ENCODE measurements around the gene HNF1B.
A peak's percentile ranks its signal among the peaks of the same experiment; 100 is the strongest.

HNF1B gene

GRCh38 chr17:37736428-37736827 is 8.4 kb downstream of the HNF1B start:
- DNase-seq (ENCODE audit: low read depth, low spot score) = no peak

- DNase-seq (ENCODE audit: low read depth, low spot score) = no peak
These were observed 9.7 kb downstream of the HNF1B start for GRCh38 chr17:37735165-37735564.

GRCh38 chr17:37732316-37732715 is 12.5 kb downstream of the HNF1B start:
- DNase-seq (ENCODE audit: low read depth, low spot score) = no peak

- no peak for DNase-seq (ENCODE audit: low read depth, low spot score)
These were observed 13.8 kb downstream of the HNF1B start for GRCh38 chr17:37731056-37731455.

- DNase-seq (ENCODE audit: low read depth, low spot score) = no peak
These were observed 15.0 kb downstream of the HNF1B start for GRCh38 chr17:37729905-37730304.

GRCh38 chr17:37726891-37727675 is 17.8 kb downstream of the HNF1B start:
- no peak for DNase-seq (ENCODE audit: low read depth, low spot score)

GRCh38 chr17:37726248-37726647 is 18.6 kb downstream of the HNF1B start:
- DNase-seq (ENCODE audit: low read depth, low spot score) = no peak

- DNase-seq (ENCODE audit: low read depth, low spot score) = no peak
These were observed 19.2 kb downstream of the HNF1B start for GRCh38 chr17:37725601-37726146.

GRCh38 chr17:37725021-37725595 is 19.8 kb downstream of the HNF1B start:
- DNase-seq (ENCODE audit: low read depth, low spot score) = no peak

- no peak for DNase-seq (ENCODE audit: low read depth, low spot score)
These were observed 23.9 kb downstream of the HNF1B start for GRCh38 chr17:37720989-37721388.

- DNase-seq (ENCODE audit: low read depth, low spot score) = no peak
These were observed 25.0 kb downstream of the HNF1B start for GRCh38 chr17:37719866-37720265.

- DNase-seq (ENCODE audit: low read depth, low spot score) = no peak
These were observed 26.4 kb downstream of the HNF1B start for GRCh38 chr17:37718324-37719048.

GRCh38 chr17:37717627-37718323 is 27.1 kb downstream of the HNF1B start:
- no peak for DNase-seq (ENCODE audit: low read depth, low spot score)

GRCh38 chr17:37714897-37715296 is 30.0 kb downstream of the HNF1B start:
- DNase-seq (ENCODE audit: low read depth, low spot score) = no peak

GRCh38 chr17:37713624-37714023 is 31.2 kb downstream of the HNF1B start:
- no peak for DNase-seq (ENCODE audit: low read depth, low spot score)

- DNase-seq (ENCODE audit: low read depth, low spot score) = no peak
These were observed 31.8 kb downstream of the HNF1B start for GRCh38 chr17:37713028-37713431.

GRCh38 chr17:37711113-37711512 is 33.7 kb downstream of the HNF1B start:
- DNase-seq (ENCODE audit: low read depth, low spot score) = no peak

GRCh38 chr17:37710344-37710886 is 34.4 kb downstream of the HNF1B start:
- peak; percentile 83 for DNase-seq (ENCODE audit: low read depth, low spot score)

- DNase-seq (ENCODE audit: low read depth, low spot score) = no peak
These were observed 36.1 kb downstream of the HNF1B start for GRCh38 chr17:37708616-37709212.

- DNase-seq (ENCODE audit: low read depth, low spot score) = no peak
These were observed 36.7 kb downstream of the HNF1B start for GRCh38 chr17:37708008-37708615.

- DNase-seq (ENCODE audit: low read depth, low spot score) = no peak
These were observed 38.4 kb downstream of the HNF1B start for GRCh38 chr17:37706446-37706845.
